ENCODE results near the gene ZBTB7A. TPM values are rescaled to one million over a fixed set of nuclear protein-coding genes. Genes with fewer than 3 reads are reported as not detected.

Gene ZBTB7A
- total RNA-seq, result 10 to 100 TPM; 63.4 to 70.5 TPM

DNA sequence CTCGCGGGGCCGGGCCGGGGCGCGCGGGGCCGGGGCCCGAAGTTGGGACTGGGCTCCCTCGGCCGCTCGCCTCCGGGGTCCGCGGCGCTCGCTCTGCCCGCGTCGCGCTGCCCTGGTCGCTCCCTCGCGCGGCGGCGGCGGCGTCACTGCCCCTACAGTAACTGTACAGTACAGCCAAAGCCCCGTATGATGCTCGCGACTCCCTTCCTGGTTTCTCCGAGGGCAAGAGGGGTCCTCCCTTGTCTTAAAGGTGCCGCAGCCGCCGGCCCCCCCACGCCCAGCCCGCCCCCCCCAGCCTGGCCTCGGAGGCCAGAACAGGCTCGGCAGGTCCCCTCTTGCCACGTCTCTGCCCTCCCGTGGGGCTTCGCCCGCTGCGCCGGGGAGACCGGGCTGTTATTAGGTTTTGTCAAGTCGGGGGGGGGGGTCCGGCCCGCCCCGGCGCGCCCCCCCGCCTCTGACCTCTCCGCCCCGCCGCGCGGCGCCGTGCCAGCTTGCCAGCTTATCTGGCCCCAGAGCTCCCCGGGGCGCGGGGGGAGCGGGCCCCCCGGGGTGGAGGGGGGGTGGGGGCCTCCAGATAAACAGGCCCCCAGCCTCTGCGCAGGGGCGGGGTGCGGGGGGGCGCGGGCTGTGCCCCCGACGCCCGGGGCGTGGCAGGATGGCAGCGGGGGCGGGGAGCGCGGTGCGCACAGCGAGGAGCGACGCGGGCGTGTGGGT, at the start of gene ZBTB7A:
TSS of gene ZBTB7A (minus strand) at position 218 of the 714 bp plus-strand sequence. CDS start 11,667 bp downstream, outside the sequence.
- H3K9me3 Mint-ChIP-seq, result no peaks in the 10 kb centered on the region

DNA sequence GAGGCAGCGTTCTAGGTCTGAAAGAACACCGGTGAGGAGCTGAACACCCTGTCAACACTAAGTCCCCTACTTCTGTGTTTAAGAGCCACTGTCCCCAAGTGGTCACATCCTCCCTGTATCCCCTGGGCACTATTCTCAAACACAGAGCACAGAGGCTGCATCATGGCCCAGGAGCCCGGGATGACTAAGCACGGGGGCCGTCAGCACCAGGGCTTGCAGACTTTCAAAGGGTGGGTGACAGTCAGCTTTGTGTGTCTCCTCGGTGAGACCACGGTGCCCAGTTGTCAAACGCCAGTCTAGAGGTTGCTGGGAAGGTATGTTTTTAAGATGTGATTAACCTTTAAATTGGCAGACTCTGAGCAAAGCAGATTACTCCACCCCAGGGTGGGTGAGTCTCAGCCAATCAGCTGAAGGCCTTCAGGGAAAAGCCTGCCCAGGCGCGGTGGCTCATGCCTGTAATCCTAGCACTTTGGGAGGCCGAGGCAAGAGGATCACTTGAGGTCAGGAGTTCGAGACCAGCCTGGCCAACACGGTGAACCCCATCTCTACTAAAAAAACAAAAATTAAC, 49.2 kb upstream of the ZBTB7A start:
- no peaks in the 10 kb centered on the region for H3K36me3 Mint-ChIP-seq
- H3K9me3 Mint-ChIP-seq, result no peaks in the 10 kb centered on the region
- H3K4me1 Mint-ChIP-seq (ENCODE audit: low read depth in 2 of 2), result peaks cover 24 to 31% of the 10 kb centered on the region in 2 donors
- DNase-seq (ENCODE audit: low spot score), result no peak
- ATAC-seq, result peak in 1 of 2 donors; percentile 57
- no peaks in the 10 kb centered on the region for H3K27me3 Mint-ChIP-seq
- H3K4me3 Mint-ChIP-seq, result no peak overlapping the region
- H3K27ac Mint-ChIP-seq, result peak overlapping the region; percentile 70 to 84

More for the DNA sequence above, at the start of gene ZBTB7A:
- Mint-ChIP-seq H3K4me3 (peak within 1 kb of the TSS; percentile 89), H3K36me3 (no peaks in the 10 kb centered on the region), H3K27ac (peak within 1 kb of the TSS in 1 of 2 donors; percentile 67), H3K27me3 (no peaks in the 10 kb centered on the region), H3K4me1 (ENCODE audit: low read depth in 2 of 2) (peaks cover 20 to 22% of the 10 kb centered on the region in 2 donors)
- DNase-seq (ENCODE audit: low spot score) (peak; percentile 88), ATAC-seq (peak; percentile 45 to 56)

DNA sequence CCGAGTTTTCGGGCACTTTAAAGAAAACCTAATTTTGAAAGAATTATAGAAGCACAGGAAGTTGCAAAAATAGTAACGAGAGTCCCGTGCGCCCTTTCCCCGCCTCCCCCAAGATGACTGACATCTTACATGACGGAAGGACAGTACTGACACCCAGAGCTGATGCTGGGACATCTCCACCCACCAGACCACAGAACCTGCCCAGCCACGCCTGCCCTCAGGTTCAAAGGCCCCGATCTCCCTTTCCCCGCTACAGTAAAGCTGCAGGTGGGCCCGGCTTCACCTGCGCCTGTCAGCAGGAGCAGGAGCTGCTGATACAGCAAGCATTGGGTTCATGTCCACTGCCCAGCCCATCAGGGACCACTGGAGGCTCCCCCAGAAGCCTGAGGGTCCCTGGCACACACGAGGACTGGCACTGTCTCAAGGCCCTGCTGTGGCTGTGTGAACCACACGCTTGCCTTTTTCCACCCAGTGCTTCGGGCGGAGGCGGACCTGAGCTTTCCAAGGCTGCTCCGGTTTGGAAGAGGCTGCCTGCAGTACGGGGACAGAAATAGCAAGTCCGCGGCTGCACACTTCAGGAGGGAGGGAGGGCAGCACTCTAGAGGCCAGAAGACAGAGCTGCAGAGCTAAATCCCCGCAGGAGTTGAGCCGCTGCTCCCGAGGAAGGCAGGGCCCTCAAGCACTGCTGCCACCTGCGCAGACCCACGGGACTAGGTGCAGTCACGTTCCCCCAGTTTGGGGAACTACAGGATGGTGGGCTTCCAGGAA, 48.5 kb upstream of the ZBTB7A start:
- Mint-ChIP-seq H3K9me3 (no peaks in the 10 kb centered on the region), H3K4me3 (peak overlapping the region; percentile 50), H3K36me3 (no peaks in the 10 kb centered on the region), H3K27me3 (no peaks in the 10 kb centered on the region), H3K27ac (peak overlapping the region; percentile 70 to 84), H3K4me1 (ENCODE audit: low read depth in 2 of 2) (peaks cover 30 to 33% of the 10 kb centered on the region in 2 donors)
- ATAC-seq, result peak; percentile 96
- peak; percentile 83 for DNase-seq (ENCODE audit: low spot score)

DNA sequence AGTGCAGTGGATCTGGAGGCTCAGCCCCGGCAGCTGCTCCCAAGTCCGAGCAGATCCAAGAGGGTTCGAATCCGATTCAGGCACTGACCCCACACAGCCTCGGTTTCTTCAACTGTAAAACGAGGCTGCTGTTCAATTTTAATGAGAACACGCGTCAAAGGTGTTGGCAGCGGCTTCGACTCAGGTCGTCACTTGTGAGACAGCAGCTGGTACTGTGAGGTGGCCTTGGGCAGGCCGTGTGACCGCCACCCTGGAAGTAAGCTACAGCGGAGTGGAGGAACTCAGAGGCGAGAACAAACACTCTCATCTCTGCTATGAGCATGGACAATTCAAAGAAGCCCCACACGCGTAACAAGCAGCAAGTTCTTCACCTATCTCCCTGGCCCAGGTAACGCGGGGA, 47.5 kb upstream of the ZBTB7A start:
- DNase-seq (ENCODE audit: low spot score) (no peak), ATAC-seq (no peak)
- Mint-ChIP-seq H3K27me3 (no peaks in the 10 kb centered on the region), H3K9me3 (no peaks in the 10 kb centered on the region), H3K4me3 (no peak overlapping the region), H3K27ac (peak overlapping the region in 1 of 2 donors; percentile 84), H3K36me3 (no peaks in the 10 kb centered on the region), H3K4me1 (ENCODE audit: low read depth in 2 of 2) (peaks cover 35 to 39% of the 10 kb centered on the region in 2 donors)

DNA sequence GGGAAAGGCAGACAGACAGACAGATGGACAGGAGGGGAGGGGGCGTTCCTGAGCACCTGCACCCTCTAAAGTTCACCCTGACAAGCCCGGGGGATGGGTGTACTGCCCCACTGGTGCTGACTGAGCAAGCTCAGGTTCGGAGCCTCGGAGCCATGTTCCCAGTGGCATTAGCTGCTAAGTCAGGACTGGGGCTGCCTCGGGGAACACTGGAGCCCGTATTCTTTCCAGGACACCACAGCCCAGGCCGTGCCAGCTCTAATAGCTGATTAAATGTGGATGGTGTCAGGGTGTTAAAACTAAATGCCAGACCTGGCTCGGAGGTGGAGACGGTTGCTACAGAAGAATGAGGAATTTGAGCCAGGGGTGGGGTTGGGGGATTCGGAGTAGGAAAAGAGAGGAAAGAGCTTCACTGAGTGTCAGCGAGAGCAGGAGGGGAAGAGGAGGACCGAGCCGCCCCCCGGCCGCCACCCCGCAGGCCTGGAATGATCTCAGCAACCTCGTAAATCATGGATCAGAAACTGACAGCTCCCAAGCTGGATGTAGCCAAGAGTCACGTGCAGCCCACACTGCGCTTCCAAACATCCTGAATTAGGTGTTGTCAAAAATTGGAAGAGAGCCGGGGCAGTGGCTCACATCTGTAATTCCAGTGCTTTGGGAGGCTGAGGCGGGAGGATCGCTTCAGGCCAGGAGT, 46.8 kb upstream of the ZBTB7A start:
- H3K4me3 Mint-ChIP-seq, result no peak overlapping the region
- peaks cover 42 to 45% of the 10 kb centered on the region in 2 donors for H3K4me1 Mint-ChIP-seq (ENCODE audit: low read depth in 2 of 2)
- no peaks in the 10 kb centered on the region for H3K36me3 Mint-ChIP-seq
- no peak for ATAC-seq
- H3K9me3 Mint-ChIP-seq, result no peaks in the 10 kb centered on the region
- DNase-seq (ENCODE audit: low spot score), result no peak
- peak overlapping the region; percentile 28 to 64 for H3K27ac Mint-ChIP-seq
- no peaks in the 10 kb centered on the region for H3K27me3 Mint-ChIP-seq

DNA sequence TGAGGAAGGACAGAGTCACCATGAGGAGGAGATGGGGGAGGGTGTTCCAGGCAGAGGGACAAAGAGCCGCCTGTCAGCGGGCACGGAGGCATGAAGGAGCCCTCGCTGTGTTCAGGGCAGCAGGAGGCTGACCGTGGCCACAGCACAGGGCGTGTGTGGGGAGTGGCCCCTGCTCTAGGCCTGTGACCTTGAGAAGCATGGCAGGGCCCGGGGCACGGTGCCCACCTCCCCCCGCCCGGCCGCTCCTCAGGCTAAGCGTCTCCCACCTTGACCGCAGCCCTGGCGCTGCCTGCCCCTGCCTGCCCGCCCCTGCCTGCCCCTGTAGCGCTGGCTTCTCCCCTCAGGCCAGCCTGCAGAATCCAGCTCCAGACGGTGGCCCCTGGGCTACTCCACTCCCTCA, 45.7 kb upstream of the ZBTB7A start:
- Mint-ChIP-seq H3K4me3 (no peak overlapping the region), H3K4me1 (ENCODE audit: low read depth in 2 of 2) (peaks cover 50 to 53% of the 10 kb centered on the region in 2 donors), H3K36me3 (no peaks in the 10 kb centered on the region), H3K9me3 (no peaks in the 10 kb centered on the region), H3K27me3 (no peaks in the 10 kb centered on the region), H3K27ac (peak overlapping the region in 1 of 2 donors; percentile 57)
- DNase-seq (ENCODE audit: low spot score), result no peak
- ATAC-seq, result no peak

DNA sequence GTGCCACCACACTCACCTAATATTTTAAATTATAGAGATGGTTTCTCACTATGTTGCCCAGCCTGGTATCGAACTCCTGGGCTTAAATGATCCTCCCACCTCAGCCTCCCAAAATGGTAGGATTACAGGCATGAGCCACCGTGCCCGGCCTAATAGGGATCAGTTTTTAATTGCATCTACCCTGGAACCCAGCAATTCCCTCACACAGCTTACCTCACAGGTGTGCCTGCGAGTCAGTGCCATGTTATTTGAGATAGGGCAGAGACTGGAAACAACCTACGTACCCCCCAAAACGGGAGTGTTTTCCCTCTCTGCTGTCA, 42.9 kb upstream of the ZBTB7A start:
- Mint-ChIP-seq H3K4me3 (peak overlapping the region; percentile 63), H3K4me1 (ENCODE audit: low read depth in 2 of 2) (peaks cover 57 to 60% of the 10 kb centered on the region in 2 donors), H3K27ac (peak overlapping the region; percentile 92 to 98), H3K36me3 (no peaks in the 10 kb centered on the region), H3K27me3 (no peaks in the 10 kb centered on the region), H3K9me3 (no peaks in the 10 kb centered on the region)
- ATAC-seq (no peak), DNase-seq (ENCODE audit: low spot score) (no peak)

DNA sequence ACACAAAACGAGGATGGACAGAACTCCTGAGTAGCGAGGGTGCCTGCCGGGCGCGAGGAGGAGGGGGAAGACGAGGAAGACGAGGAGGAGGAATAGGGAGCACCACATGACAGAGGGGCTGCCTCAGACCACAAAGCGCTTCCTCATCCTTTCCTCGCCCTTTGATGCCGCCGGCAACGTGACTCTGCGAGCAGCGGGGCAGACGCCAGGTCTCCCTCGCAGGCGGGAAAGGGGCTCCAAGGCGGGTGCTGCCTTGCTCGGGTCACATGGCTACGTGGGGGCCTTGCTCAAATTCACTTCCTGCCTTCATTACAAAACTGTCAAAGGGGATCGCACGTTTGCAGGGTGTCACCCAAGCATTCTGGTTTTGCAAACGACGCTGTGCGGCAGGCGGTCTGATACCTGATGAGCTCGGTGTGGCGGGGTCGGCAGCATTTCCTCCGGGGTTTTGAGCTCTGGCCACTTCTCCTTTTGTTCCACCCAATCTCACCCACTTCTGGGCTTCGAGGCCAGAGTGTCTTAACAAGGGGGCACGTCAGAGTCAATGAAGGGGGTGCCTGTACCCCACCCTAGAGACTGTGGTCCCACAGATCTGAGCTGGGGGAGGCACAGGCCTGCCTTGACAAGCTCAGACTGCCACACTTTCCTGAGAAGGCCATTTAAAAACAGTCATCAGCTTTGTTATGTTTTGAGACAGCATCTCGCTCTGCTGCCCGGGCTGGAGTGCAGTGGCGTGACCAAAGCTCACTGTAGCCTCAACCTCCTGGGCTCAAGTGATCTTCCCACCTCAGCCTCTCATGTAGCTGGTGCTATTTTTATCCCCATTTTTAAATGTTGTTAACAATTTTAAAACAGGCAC, 42.3 kb upstream of the ZBTB7A start:
- Mint-ChIP-seq H3K27ac (peak overlapping the region; percentile 92 to 98), H3K36me3 (no peaks in the 10 kb centered on the region), H3K4me1 (ENCODE audit: low read depth in 2 of 2) (peaks cover 63 to 65% of the 10 kb centered on the region in 2 donors), H3K9me3 (no peaks in the 10 kb centered on the region), H3K27me3 (no peaks in the 10 kb centered on the region), H3K4me3 (peak overlapping the region; percentile 63)
- ATAC-seq (peak; percentile 81 to 88), DNase-seq (ENCODE audit: low spot score) (peak; percentile 89)

DNA sequence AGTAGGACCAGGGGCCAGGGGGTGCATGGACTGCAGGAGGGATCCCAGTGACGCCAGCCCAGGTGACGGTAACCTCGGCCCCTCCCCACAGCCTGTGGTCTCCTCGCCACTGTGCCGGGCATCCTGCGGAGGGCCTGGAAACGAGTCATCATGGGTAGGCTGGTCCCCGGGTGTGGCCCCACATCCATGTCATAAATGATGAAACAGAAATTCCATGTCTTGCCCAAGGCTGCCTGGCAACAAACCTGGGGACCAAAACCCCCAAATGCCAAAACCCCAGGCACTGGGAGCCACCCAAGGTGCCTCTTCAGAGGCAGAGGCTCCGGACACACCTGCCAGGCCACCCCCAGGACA, 36.4 kb upstream of the ZBTB7A start:
- DNase-seq (ENCODE audit: low spot score), result no peak
- H3K36me3 Mint-ChIP-seq, result no peaks in the 10 kb centered on the region
- peak overlapping the region in 1 of 2 donors; percentile 77 for H3K27ac Mint-ChIP-seq
- no peaks in the 10 kb centered on the region for H3K9me3 Mint-ChIP-seq
- H3K4me3 Mint-ChIP-seq, result no peak overlapping the region
- no peaks in the 10 kb centered on the region for H3K27me3 Mint-ChIP-seq
- peaks cover 31 to 32% of the 10 kb centered on the region in 2 donors for H3K4me1 Mint-ChIP-seq (ENCODE audit: low read depth in 2 of 2)
- ATAC-seq, result no peak

DNA sequence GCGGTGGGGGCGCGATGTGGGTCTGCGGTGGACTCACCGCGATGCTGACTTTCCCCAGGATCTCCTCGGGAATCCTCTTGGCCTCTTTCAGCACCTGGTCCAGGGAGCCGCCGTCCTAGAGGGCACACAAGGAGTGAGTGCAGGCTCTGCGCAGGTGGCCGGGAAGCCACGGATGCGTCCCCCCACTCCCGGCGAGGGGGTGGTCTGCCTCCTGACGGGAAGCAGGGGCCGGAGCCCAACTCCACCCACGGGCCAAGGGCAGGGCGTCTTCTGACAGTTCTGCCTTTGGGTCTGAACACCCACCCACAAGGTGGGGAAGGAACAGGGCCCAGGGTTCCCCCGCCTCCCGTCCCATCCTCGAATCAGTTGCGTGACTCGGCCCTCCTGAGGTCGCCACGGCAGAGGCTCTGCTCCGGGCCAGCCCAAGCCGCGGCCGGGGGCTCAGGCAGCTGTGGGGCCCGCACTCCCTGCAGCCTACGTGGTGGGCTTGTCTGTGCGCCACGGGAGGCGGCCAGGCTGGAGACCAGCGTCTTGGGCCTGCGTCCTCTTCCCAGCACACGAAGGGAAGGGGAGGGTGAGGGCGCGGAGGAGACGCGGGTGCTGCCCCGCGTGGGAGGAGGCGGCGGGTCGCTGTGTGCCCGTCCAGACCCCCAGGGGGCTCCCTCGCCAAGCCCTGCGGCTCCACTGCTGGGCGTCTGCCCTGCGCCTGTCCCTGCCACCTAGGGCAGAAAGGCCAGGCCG, 35.8 kb upstream of the ZBTB7A start:
- H3K4me1 Mint-ChIP-seq (ENCODE audit: low read depth in 2 of 2), result peaks cover 27 to 28% of the 10 kb centered on the region in 2 donors
- H3K9me3 Mint-ChIP-seq, result no peaks in the 10 kb centered on the region
- ATAC-seq (no peak), DNase-seq (ENCODE audit: low spot score) (no peak)
- H3K36me3 Mint-ChIP-seq, result no peaks in the 10 kb centered on the region
- H3K4me3 Mint-ChIP-seq, result no peak overlapping the region
- no peak overlapping the region for H3K27ac Mint-ChIP-seq
- H3K27me3 Mint-ChIP-seq, result no peaks in the 10 kb centered on the region

DNA sequence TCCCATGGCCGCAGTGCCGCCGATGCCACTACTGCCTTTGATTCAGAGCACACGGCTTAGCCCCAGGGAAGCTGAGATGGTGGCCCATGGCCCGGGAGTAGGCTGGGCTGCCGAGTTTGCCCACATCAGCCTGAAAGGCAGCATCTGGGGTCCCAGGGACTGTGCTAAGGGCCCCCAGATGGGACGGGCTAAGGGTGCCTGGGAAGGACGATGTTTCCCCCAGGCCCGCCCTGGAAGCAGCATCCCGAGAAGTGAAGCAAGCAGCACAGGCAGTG, 34.7 kb upstream of the ZBTB7A start:
- Mint-ChIP-seq H3K4me3 (no peak overlapping the region), H3K9me3 (no peaks in the 10 kb centered on the region), H3K27ac (no peak overlapping the region), H3K4me1 (ENCODE audit: low read depth in 2 of 2) (peaks cover 19 to 23% of the 10 kb centered on the region in 2 donors), H3K27me3 (no peaks in the 10 kb centered on the region), H3K36me3 (no peaks in the 10 kb centered on the region)
- DNase-seq (ENCODE audit: low spot score) (no peak), ATAC-seq (no peak)

DNA sequence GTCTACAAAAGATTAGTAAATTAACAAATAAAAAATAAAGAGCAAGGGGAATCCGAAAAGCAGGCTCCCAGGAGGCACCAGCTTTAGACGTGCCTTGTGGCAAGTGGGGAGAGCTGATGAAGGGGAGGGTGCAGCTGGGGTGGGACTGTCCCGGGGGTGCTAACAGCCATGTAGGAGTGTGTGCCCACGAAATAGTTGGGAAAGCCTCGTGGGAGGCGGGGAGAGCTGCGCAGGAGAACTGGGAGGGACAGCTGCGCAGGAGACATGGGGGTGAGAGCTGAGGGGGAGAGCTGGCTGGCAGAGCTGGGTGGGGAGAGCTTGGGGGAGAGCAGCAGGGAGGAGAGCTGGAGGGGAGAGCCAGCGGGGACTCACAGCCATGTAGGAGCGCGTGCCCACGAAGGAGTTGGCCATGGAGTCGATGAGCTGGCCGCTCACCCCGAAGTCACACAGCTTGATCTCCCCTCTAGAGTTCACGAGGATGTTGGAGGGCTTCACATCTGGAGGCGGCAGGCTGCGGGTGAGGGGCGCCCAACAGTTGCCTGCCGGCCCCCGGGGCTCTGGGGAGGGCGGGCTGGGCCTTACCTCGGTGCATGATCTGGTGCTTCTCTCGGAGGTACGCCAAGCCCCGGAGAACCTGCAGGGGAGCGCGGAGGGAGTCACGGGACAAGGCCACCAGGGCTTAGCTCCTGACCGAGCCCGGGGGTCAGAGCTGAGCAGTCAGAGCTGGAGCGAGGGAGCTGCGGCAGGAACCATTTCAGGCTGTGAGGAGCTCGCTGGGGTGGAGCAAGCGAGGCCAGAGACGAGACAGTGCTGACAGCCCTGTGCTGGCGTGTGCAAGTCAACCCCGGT, 34.2 kb upstream of the ZBTB7A start:
- Mint-ChIP-seq H3K27me3 (no peaks in the 10 kb centered on the region), H3K9me3 (no peaks in the 10 kb centered on the region), H3K27ac (no peak overlapping the region), H3K4me1 (ENCODE audit: low read depth in 2 of 2) (peaks cover 18 to 20% of the 10 kb centered on the region in 2 donors), H3K4me3 (no peak overlapping the region), H3K36me3 (no peaks in the 10 kb centered on the region)
- no peak for DNase-seq (ENCODE audit: low spot score)
- ATAC-seq, result no peak
